Measurements from ENCODE around the gene GRK5.

- TF ChIP-seq CTCF (conservative IDR thresholded peaks at IDR 0.05; ENCODE audit: low read length): no peak
- TF ChIP-seq EZH2phosphoT487 (IDR thresholded peaks at IDR 0.05; ENCODE audit: borderline replicate concordance): no peak
These were observed 295.3 kb downstream of the GRK5 start for GRCh38 chr10:119502618-119503155.

All from Loucy (cell line).